Neural progenitor cell (in vitro differentiated cells): ENCODE results near the gene DAPK2.

Source experiments
- CTCF ChIP-seq: fragments of 200-600 bp; sonication (generic); IDR thresholded peaks from 2 replicates; pipeline ENCODE4 v1.5.1; 2017; ENCODE audit warnings: antibody characterized with exemption, mild to moderate bottlenecking
- EZH2 ChIP-seq: fragments of 200-600 bp; sonication (generic); IDR thresholded peaks from 2 replicates; pipeline ENCODE4 v1.6.1; 2017; ENCODE audit warnings: antibody characterized with exemption, mild to moderate bottlenecking, moderate library complexity

- no peak for TF ChIP-seq CTCF
- no peak for TF ChIP-seq EZH2
Observed at GRCh38 chr15:64019764-64020163, 26.5 kb downstream of the DAPK2 start.
